ENCODE data around the gene SCYL1. TPM values are rescaled to one million over a fixed set of nuclear protein-coding genes. Genes with fewer than 3 reads are reported as not detected.
"Not testable (repeated sequence)": the region's sequence is repeated elsewhere in the genome, so short reads cannot be mapped to it uniquely, and the experiment has no call there.

The SCYL1 gene
- total RNA-seq, 1 donor from 2014 or later: 94.2 TPM

GRCh38 chr11:65563601-65564000 is 38.7 kb downstream of the SCYL1 start:
- no peak overlapping the region for H3K4me3 Mint-ChIP-seq
- no peak for DNase-seq
- H3K9me3 Mint-ChIP-seq: no peaks in the 10 kb centered on the region
- peaks cover 6% of the 10 kb centered on the region for H3K36me3 Mint-ChIP-seq (ENCODE audit: low read depth)
- peaks cover 45% of the 10 kb centered on the region for H3K4me1 Mint-ChIP-seq
- H3K27me3 Mint-ChIP-seq: no peaks in the 10 kb centered on the region
- H3K27ac Mint-ChIP-seq: no peak overlapping the region
- intact Hi-C loops (cut with micrococcal nuclease): no loop called here

DNA sequence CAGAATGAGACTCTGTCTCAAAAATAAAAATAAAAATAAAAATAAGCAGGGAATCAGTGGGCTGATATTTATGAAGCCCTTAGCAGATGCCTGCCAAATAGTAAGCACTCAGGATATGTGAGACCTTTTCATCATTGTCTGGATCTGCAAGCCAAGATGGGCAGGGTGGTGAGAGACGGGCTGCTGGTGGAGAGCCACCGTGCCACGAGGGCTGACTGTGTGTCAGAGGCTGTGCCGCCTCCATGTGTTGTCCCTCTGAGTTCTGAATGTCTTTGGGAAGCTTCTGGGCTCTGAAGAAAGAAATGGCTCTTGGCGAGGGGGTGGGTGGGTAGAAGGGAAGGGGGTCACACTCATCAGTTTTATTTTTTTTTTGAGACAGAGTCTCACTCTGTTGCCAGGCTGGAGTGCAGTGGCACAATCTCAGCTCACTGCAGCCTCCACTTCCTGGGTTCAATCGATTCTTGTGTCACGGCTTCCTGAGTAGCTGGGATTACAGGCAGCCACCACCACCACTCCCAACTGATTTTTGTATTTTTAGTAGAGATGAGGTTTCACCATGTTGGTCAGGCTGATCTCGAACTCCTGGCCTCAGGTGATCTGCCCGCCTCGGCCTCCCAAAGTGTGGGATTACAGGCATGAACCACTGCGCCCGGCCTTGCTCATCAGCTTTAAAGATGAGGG is 40.1 kb downstream of the SCYL1 start:
- intact Hi-C loops (cut with micrococcal nuclease): not testable (repeated sequence)

GRCh38 chr11:65565624-65566453 is 41.0 kb downstream of the SCYL1 start:
- H3K4me3 Mint-ChIP-seq: peak overlapping the region; percentile 75
- peaks cover 39% of the 10 kb centered on the region for H3K4me1 Mint-ChIP-seq
- peak; percentile 81 for DNase-seq
- H3K36me3 Mint-ChIP-seq (ENCODE audit: low read depth): peaks cover 18% of the 10 kb centered on the region
- no peaks in the 10 kb centered on the region for H3K27me3 Mint-ChIP-seq
- intact Hi-C loops (cut with micrococcal nuclease): no loop called here
- peak overlapping the region; percentile 91 for H3K27ac Mint-ChIP-seq
- H3K9me3 Mint-ChIP-seq: no peaks in the 10 kb centered on the region

More for the DNA sequence above, 40.1 kb downstream of the SCYL1 start:
- H3K27ac Mint-ChIP-seq: peak overlapping the region; percentile 91
- peak overlapping the region; percentile 75 for H3K4me3 Mint-ChIP-seq
- H3K27me3 Mint-ChIP-seq, H3K9me3 Mint-ChIP-seq: not testable (repeated sequence)
- peak; percentile 72 for DNase-seq
- H3K4me1 Mint-ChIP-seq: peaks cover 44% of the 10 kb centered on the region
- H3K36me3 Mint-ChIP-seq (ENCODE audit: low read depth): peaks cover 15% of the 10 kb centered on the region

- Mint-ChIP-seq H3K27ac (peak overlapping the region; percentile 99), H3K4me1 (peaks cover 55% of the 10 kb centered on the region), H3K27me3 (no peaks in the 10 kb centered on the region), H3K9me3 (no peaks in the 10 kb centered on the region), H3K4me3 (peak overlapping the region; percentile 97), H3K36me3 (ENCODE audit: low read depth) (peaks cover 39% of the 10 kb centered on the region)
- DNase-seq: no peak
- intact Hi-C loops (cut with micrococcal nuclease): loop anchor here (1.0 to 2.0 kb wide), 2 partner anchors 10 to 17 kb away; no protein-coding TSS in a partner anchor
These were observed 44.5 kb downstream of the SCYL1 start for GRCh38 chr11:65569164-65569972.

GRCh38 chr11:65569973-65570918 is 45.4 kb downstream of the SCYL1 start, which contains the start of gene ZNRD2:
Gene ZNRD2 (plus strand): TSS chr11:65570477. CDS start chr11:65570492, 15 bp downstream.
- H3K4me1 Mint-ChIP-seq: peaks cover 57% of the 10 kb centered on the region
- DNase-seq: peak; percentile 100
- peak within 1 kb of the TSS; percentile 99 for H3K27ac Mint-ChIP-seq
- H3K4me3 Mint-ChIP-seq: peak within 1 kb of the TSS; percentile 97
- no peaks in the 10 kb centered on the region for H3K27me3 Mint-ChIP-seq
- intact Hi-C loops (cut with micrococcal nuclease): loop anchor here (1.0 to 5.0 kb wide), 8 partner anchors 11 to 543 kb away; partner anchors contain the start of genes MALAT1, PCNX3 and SNX15
- peaks cover 39% of the 10 kb centered on the region for H3K36me3 Mint-ChIP-seq (ENCODE audit: low read depth)
- H3K9me3 Mint-ChIP-seq: no peaks in the 10 kb centered on the region

DNA sequence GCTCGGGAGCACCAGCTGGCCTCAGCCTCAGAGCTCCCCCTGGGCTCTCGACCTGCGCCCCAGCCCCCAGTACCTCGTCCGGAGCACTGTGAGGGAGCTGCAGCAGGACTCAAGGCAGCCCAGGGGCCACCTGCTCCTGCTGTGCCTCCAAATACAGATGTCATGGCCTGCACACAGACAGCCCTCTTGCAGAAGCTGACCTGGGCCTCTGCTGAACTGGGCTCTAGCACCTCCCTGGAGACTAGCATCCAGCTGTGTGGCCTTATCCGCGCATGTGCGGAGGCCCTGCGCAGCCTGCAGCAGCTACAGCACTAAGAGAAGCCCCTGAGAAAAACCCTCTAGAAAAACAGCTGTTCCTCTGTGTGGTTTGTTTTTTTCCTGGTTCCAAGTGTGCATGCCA is 46.5 kb downstream of the SCYL1 start:
- H3K4me3 Mint-ChIP-seq: peak overlapping the region; percentile 97
- peak overlapping the region; percentile 86 for H3K27ac Mint-ChIP-seq
- no peaks in the 10 kb centered on the region for H3K27me3 Mint-ChIP-seq
- H3K36me3 Mint-ChIP-seq (ENCODE audit: low read depth): peaks cover 42% of the 10 kb centered on the region
- DNase-seq: no peak
- intact Hi-C loops (cut with micrococcal nuclease): loop anchor here (2.0 to 5.0 kb wide), 2 partner anchors 81 to 545 kb away; partner anchors contain the start of gene SNX15
- no peaks in the 10 kb centered on the region for H3K9me3 Mint-ChIP-seq
- H3K4me1 Mint-ChIP-seq: peaks cover 51% of the 10 kb centered on the region

DNA sequence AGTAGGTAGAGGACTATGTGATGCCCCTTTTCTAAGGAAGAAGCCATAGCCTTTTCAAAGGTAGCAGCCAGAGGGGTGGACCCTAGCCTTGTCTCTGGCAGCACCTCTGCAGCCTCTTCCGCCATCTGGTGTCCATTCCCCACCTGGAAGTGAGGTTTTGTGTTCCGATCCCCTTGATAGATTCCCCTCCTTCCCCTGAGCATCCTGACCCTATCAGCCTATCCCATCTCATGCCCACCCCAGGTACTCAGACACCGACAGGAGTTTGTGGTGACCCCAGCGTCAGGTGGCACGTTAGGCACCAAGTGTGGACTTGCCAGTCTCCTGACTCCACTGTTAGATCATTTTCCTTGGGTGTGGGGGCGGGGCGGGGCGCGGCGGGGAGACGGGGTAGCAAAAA is 47.1 kb downstream of the SCYL1 start:
- Mint-ChIP-seq H3K4me1 (peaks cover 51% of the 10 kb centered on the region), H3K27me3 (no peaks in the 10 kb centered on the region), H3K4me3 (peak overlapping the region; percentile 97), H3K9me3 (no peaks in the 10 kb centered on the region), H3K36me3 (ENCODE audit: low read depth) (peaks cover 47% of the 10 kb centered on the region), H3K27ac (peak overlapping the region; percentile 86)
- intact Hi-C loops (cut with micrococcal nuclease): loop anchor here (2.0 to 5.0 kb wide), 2 partner anchors 80 to 545 kb away; partner anchors contain the start of gene SNX15
- peak; percentile 81 for DNase-seq

- H3K4me1 Mint-ChIP-seq: peaks cover 50% of the 10 kb centered on the region
- H3K36me3 Mint-ChIP-seq (ENCODE audit: low read depth): peaks cover 47% of the 10 kb centered on the region
- peak within 1 kb of the TSS; percentile 97 for H3K4me3 Mint-ChIP-seq
These were observed 47.6 kb downstream of the SCYL1 start, which contains the start of gene FAM89B for GRCh38 chr11:65572356-65573051. Gene FAM89B (plus strand): TSS chr11:65572538. CDS start chr11:65572670, 132 bp downstream.

GRCh38 chr11:65573391-65574079 is 48.7 kb downstream of the SCYL1 start:
- Mint-ChIP-seq H3K36me3 (ENCODE audit: low read depth) (peaks cover 47% of the 10 kb centered on the region), H3K27me3 (no peaks in the 10 kb centered on the region), H3K4me3 (peak overlapping the region; percentile 88), H3K27ac (peak overlapping the region; percentile 80), H3K4me1 (peaks cover 55% of the 10 kb centered on the region), H3K9me3 (no peaks in the 10 kb centered on the region)
- intact Hi-C loops (cut with micrococcal nuclease): loop anchor here (1.0 to 5.0 kb wide), 9 partner anchors 15 to 245 kb away; partner anchors contain the start of genes MALAT1, PCNX3 and SIPA1
- peak; percentile 75 for DNase-seq

More at GRCh38 chr11:65572356-65573051, 47.6 kb downstream of the SCYL1 start, which contains the start of gene FAM89B:
- intact Hi-C loops (cut with micrococcal nuclease): loop anchor here (5.0 kb wide), 1 partner anchor 80 kb away; no protein-coding TSS in a partner anchor
- peak within 1 kb of the TSS; percentile 86 for H3K27ac Mint-ChIP-seq
- peak; percentile 98 for DNase-seq
- H3K9me3 Mint-ChIP-seq: no peaks in the 10 kb centered on the region
- H3K27me3 Mint-ChIP-seq: no peaks in the 10 kb centered on the region

GRCh38 chr11:65574109-65574810 is 49.4 kb downstream of the SCYL1 start:
- intact Hi-C loops (cut with micrococcal nuclease): loop anchor here (1.0 to 5.0 kb wide), 9 partner anchors 14 to 244 kb away; partner anchors contain the start of genes MALAT1, PCNX3 and SIPA1
- peak overlapping the region; percentile 96 for H3K27ac Mint-ChIP-seq
- no peaks in the 10 kb centered on the region for H3K9me3 Mint-ChIP-seq
- H3K36me3 Mint-ChIP-seq (ENCODE audit: low read depth): peaks cover 48% of the 10 kb centered on the region
- peak; percentile 98 for DNase-seq
- peak overlapping the region; percentile 88 for H3K4me3 Mint-ChIP-seq
- H3K27me3 Mint-ChIP-seq: no peaks in the 10 kb centered on the region
- peaks cover 51% of the 10 kb centered on the region for H3K4me1 Mint-ChIP-seq

All from activated CD4-positive, alpha-beta T cell treated with anti-CD3 and anti-CD28 coated beads, Interleukin-2, amount 10 ng/mL, durations not matched to agents 24 days and 14 days (primary cell).